ENCODE results near the gene NFE2L2. TPM values are rescaled to one million over a fixed set of nuclear protein-coding genes. Genes with fewer than 3 reads are reported as not detected.
"Not testable (repeated sequence)": the region's sequence is repeated elsewhere in the genome, so short reads cannot be mapped to it uniquely, and the experiment has no call there.

NFE2L2 gene
- polyA plus RNA-seq, 5 donors = 65.7 to 95.0 (median 85.3) TPM

DNA sequence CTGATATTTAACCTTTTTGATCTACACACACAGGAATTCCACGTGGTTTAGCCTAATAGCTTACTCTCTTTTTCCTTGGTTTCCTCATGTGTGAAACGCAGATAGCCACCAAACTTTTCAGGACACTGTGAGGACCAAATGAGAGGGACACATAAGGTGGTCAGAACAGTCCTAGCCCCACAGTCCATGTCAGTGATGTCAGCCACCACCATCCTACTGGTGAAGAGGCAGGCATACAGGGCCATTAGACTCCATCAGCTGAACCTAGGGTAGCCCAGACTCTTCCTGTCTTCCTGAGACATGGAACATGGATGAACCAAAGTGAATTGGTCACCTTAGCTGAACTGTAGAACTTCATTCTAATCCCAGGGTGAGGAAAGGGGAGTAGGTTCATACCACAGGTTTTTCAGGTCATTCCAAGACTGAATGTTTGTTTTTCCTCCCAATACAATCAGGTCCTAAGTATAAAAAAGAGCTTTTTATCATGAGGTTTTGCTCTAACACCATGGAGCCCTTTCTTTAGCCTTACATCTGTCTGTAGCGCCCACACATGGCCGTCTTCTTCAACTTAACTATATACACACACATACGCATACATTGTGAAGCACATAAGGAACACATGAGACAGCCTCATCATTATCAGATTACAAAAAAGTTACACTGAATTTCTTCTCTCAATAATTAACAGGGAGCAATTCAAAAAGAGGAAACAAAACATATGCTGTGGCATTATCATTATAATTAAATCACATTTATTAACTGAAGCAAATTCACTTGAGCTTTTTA is 18.5 kb upstream of the NFE2L2 start:
- DNase-seq = no peak

DNA sequence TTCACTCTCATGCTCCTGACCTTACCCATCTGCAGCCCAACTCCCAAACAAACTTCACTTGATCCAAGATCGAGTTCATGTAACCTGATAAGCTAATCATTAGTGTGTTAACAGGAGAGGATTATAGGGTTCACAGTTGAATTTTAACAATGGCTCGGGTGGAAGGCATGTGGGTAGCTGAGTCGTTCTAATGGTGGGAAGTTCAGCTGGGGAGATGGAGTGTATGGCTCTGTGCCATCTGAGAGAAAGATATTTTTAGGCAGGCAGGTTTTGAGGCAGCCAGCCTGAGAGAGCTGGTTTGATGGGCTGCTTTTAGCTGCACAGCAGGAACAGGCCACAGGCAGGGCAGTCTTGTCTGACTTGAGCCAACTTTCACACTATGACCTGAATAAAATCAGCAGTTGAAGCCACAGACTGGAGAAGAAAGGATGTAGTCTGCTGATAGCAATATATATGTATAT is 17.7 kb upstream of the NFE2L2 start:
- peak in 1 of 2 donors; percentile 11 for DNase-seq

DNA sequence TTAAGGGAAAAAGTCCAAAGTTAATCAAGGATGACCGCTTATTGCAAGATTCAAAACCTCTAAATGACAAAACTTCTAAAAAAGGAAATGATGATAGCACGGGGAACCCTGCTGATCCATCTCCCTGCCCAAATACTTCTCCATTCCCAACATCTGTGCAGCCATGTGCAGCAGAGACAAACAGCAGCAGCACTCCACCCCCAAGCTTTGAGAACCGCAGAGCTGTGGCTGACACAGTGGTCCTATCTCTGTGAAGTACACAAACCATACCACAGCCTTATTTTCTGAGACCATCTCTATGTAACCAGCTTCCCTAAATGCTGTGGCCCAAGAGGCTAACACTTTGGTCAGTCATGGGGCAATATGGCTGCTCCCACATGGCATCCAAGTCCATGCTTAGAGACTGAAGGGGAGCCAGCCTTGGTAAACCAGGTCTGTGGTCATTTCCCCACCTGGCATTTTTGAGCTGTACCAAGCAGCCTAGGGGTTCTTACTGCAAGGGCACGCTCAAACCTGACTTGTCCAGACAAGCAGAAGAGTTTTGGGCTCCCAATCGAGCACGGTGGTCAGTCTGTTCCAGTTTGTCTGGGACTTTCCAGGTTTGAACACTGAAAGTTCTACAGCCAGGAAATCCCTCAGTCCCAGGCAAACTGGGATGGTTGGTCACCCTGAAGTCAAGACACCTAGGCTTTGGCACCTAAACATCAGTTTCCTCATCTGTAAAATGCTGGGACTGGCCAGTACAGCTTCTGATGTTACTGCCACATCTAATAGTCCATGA is 17.1 kb upstream of the NFE2L2 start:
- no peak for DNase-seq

DNA sequence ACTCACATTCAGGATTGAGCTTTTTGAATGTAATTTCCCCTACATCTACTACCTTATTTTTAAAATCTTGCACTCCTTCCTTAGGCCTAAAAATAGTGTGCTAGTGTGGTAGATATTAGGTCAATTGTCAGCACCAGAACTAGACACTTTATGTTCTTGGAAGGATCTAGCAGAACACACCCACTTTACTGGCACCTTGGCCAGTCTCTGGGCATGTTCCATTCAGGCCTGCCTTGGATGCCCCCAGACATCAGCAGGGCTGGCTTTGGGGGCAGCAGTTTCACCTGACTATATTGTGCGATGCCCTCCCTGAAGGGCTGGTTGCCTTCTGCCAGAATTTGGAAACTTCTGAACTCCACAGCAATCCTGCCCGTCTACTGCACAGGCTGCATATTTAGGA is 15.3 kb upstream of the NFE2L2 start:
- DNase-seq = no peak

DNA sequence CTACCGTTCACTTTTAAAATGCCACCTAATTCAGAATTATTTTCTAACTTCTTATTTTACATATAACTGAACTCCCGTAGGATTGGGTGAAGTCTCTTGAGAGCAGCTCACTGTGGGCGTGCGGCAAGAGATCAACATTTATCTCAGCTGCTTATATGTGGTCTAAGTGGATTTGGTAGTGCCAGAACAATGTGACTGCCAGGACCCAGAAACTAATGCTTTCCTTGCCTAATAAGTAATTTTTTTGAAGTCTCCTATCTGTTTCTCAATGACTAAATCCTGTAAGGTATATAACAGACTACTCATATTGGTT is 11.2 kb upstream of the NFE2L2 start:
- DNase-seq = no peak

DNA sequence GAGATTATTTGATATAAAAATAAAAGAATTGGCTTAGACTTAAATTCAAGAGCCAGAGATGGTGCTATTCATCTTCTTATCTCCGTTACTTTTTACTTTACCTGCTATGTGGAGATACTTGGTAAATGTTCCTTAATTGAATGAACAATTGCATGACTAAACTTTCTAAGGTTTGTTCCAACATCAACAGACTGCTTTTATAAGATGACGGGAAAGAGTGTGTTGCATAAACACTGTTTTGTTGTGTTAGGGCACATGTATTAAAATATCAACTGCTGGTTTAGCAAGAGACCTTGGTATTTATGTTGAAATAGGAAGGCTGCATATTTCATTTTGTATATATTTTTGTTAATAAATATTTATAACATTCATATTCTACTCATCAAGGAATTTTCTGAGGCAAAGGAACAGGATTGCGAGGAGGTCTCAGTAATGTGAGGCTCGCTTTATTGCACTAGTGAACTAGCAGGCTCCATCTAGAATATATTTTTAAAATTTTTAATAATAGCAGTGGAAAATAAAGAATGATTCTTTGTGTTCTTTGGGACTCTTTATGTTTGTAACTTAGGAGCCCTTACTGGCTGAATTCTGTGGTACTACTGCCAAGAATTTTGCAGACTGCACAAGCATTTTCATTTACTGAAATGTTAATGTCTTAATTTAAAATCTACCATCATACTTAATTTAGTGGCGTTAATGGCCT is 10.7 kb upstream of the NFE2L2 start:
- DNase-seq = peak in 1 of 2 donors; percentile 43

DNA sequence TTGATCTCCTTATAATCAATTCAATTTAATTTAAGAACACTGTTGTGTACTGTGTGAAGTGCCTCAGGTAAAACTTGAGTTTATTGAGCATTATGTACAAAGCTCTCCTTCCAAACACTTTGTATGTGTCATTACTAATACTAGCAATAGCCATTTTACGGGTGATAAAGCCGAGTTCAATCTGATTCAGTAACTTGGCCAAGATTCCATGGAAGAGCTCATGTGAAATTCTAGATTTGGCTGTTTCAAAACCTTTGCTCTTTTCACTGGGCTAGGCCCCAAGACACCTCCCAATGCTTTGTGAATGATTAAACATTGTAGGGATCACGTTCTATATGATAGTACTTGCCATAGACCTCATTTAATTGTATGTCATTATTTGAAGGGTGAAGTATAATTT is 8.9 kb upstream of the NFE2L2 start:
- DNase-seq = no peak

DNA sequence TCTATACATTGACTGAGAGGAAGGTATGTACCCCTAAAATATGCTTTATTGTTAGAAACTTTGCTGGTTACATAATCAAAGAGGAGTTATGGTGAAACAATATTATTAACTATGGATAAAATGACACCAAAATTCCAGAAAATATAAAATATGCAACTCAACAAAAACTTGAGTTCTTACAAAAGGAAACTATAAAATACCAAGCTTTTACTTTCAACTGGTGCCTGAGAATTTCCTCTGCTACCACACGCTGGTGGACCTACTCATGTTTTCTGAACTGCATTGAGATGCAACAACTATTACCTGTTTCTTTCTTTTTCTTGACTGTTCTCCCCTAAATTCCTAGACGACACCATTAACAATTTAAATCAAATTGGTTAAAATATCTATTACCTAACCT is 8.2 kb upstream of the NFE2L2 start:
- no peak for DNase-seq

DNA sequence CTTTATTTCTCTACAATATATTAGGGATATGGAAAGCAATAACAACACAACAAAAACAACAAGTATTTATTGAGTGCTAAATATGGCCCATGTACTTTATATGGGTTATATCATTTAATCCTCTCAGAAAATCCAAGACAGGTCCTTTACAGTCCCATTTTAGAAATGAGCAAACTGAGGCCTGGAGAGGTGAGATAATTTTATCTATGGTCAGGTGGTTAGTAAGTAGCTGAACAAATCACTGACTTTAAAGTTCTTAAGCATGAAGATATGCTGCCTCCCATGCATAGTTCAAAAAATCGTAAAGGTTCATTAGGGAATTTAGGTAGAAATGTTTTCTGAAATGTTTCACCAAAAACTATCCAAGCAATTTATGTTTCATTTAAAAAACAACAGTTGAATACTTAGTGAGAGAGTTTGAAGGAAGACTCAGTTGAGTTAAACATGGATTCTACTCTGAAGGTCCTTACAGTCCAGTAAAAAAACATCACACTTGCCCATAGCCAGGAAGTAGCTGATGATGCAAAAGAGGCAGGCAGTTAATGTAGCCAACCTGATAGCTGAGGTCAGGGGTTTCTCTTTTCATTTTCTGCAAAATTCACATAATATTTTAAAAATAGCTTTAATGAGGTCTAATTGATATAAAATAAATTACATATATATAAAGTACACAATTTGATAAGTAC is 7.6 kb upstream of the NFE2L2 start:
- DNase-seq = no peak

DNA sequence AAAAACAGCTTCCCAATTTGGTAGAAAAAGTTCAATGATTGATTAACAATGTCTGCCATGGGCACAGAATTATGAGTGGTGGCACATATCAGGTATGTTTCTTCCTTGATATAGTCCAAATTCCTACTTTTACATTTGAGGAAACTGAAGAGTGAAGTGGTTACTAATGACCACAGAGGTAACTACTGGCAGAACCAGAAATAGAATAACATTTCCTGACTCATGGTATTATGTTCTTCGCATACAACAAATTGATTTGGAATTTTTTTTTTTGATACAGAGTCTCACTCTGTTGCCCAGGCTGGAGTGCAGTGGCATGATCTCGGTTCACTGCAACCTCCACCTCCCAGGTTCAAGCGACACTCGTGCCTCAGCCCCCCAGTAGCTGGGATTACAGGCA is 6.0 kb upstream of the NFE2L2 start:
- no peak for DNase-seq

DNA sequence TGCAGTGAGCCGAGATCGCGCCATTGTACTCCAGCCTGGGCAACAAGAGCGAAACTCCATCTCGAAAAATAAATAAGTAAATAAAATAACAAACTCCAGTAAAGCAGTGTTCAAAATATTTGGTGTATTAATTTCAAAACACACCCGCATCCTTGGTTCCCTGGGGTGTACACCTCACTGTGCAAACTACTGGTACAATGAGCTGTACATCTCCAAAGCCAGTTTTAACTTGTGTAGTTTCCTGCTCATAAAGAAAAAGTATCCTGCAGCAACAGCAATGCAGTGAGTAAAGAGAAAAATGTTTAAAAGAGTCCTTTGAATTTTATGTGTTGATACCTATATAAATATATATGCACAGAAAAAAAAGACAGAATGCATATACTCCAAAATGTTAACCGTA is 4.4 kb upstream of the NFE2L2 start:
- no peak for DNase-seq

DNA sequence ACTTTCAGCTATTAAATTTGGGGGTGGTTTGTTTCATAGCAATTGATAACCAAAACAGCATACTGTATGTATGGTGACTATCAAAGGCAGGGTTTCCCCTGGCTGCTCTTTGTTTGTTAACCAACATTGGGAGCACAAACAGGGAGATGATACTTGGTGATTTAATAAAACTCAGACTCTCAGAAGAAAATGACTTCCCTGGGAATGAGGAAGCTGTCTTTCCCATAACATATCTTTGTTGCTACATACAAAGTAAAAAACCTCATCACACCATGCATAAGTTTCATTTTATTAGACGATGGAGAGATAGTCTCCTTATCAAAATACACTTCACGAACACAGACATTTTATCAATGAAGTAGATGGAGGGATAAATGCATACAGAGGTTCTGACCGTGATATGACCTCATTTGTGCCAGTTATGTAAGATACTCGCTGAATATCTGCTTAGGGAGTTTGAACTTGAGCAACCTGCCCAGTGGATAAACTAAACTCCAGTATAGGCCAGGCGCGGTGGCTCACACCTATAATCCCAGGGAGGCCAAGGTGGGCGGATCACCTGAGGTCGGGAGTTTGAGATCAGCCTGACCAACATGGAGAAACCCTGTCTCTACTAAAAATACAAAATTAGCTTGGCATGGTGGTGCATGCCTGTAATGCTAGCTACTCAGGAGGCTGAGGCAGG is 3.8 kb upstream of the NFE2L2 start:
- no peak for DNase-seq

DNA sequence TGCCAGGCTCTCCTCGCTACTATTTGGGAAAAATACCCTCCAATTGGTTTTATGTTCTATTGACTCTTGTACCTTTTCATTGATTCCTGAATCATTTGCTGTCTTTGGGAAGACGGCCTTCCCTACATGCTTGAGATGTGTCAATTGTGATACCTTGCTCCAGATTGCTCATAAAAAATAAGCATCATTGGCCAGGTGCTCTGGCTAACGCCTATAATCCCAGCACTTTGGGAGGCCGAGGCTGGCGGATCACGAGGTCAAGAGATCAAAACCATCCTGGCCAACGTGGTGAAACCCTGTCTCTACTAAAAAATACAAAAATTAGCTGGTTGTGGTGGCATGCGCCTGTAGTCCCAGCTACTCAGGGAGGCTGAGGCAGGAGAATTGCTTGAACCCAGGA is 2.4 kb upstream of the NFE2L2 start:
- not testable (repeated sequence) for DNase-seq

DNA sequence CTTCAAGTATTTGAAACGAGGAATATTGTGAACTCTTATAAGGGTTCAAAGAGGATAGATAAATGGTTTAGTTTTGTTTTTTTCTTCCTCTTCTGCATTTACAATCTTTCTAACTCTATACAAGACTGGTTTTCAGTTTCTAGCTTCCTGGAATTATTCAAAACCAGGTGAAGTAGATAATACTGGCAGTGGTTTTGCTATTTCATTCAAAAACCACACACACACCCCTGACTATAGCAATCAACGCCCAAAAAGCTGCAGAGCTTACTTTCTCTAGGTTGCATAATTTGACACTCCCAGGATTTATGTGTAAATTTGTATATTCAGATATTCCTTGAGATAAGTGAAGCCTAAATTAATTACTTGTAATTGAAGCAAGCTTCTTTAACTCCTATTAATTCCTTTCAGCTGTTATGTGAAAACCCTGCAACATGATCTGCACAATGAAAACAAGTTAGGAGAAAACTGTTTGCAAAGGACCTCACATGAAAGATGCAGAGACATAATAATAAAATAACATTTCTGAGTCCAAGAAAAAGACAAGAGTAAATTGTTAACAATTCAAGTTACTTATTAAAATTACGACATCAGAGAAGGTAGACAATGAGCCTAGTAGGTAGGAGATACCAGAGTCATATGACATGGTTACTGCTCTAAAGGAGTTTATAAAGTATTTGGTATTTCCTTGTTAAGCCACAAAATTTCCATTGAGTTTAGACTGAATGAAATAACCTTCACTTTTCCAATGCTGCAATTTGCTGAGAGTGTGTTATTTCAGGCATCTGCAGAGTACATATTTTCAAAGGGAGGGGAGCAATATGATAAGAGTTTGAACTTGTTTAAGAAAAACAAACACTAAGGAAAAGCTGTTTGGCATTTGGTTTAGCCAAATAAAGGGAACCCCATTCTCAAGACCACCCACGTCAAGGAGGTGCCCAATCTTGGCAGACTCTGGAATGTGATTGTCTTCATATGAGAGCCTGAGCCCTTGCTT is 1.6 kb upstream of the NFE2L2 start:
- no peak for DNase-seq

DNA sequence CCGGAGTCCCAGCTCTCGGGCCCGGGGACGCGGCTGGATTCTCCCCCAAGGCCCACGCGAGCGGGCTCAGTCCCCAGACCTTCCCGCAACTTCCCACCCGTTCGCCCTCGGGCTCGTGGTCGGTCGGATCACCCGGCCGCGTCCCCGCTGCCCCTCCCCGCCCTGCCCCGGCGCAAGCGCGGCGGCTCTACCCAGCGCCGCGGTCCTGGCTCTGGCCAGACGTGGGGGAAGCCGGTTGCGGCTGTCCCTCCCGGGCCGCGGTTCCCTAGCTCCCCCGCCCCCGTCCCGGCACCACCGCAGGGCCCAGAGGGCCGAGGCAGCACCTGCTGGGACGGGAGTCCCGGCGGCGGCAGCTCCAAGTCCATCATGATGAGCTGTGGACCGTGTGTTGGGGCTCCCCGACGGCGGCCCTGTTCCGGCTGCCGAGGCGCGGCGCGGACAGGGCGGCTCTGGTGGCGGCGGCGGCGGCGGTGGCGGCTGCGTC is 276 bp downstream of the NFE2L2 start:
- peak; percentile 64 to 69 for DNase-seq

DNA sequence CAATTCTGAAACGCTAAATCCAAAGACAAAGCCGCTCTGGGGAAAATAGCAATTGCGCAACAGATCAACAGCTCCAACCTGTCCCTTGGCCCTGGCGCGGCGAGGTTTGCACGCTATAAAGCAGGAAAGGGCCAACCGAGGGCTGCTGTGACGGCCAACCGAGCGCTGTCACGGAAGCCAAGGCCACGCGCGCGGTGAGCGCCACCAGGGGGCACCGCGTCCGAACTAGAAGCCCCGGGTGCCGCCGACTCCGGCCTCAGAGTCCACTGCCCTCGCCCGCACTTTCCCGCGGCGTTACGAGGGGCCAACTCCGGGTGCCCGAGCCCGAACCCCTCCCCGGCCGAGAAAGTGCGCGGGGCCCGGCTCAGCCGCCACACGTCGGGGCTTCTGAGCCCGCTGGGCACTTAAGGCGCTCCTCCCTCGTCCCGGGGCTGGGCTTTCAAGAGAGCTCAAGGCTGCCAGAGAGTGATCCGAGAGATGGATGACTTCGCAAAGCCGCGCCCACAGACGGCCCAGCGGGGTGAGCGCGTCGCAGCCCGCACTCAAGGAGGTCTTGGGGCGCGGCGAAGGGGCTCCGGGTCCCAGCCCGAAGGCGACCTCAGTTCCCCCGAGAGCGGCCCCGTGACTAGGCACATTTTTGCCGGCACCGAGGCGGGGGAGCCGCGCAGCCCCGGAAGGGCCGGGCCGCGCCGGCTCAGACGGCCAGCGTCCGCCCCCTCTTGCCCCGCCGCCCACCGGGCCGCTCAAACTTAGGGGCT is 897 bp downstream of the NFE2L2 start:
- DNase-seq = peak; percentile 99

DNA sequence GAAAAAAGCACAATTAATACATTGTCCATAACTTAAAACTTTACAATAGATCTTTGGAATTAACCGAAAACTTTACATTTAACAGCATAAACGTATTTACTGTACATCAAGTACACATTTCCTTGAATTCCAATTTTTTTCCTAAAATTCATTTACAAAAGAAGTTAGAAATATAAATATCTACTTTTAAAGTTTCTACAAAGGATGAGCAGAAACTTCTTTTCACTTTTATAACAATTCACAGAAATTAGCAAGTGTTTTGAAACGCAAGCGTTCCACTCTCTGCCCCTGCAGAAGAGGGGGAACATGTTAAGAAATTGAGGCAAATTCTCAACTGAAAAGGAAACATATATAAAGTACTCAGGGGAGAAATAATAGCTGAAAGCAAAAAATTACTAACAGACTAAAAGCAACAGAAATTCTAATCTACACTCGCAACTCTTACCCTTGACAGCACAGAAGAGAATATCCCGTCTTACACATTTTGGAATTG is 1.5 kb downstream of the NFE2L2 start:
- DNase-seq = no peak

DNA sequence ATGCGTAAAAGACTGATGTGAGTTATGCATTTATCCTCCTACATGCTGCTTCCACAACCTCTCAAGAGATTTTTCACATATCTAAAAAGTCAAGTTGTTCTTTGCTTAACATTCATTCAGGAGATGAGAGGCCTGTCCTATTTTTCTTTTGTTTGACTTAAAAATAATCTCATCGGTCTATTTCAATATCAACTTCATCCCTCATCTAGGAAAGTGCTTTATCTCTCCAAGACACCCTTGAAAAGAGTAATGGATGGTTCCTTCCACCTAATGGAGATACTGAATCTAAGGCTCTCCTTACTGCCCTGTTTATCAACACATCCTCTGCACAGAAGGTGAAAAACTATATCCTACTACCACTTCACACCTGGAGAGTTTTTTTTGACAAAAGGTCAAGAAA is 2.4 kb downstream of the NFE2L2 start:
- no peak for DNase-seq

Measured in right lung (tissue), 5 donors.